ENCODE results near the gene GPR35. TPM values are rescaled to one million over a fixed set of nuclear protein-coding genes. Genes with fewer than 3 reads are reported as not detected.

Gene GPR35
- total and polyA plus RNA-seq, 10 of the 15 experiments (the other 5 are each of a cell fraction or from before 2014, with no cell fraction given): 0.14 to 1.6 (median 0.75) TPM; not detected in 3

DNA sequence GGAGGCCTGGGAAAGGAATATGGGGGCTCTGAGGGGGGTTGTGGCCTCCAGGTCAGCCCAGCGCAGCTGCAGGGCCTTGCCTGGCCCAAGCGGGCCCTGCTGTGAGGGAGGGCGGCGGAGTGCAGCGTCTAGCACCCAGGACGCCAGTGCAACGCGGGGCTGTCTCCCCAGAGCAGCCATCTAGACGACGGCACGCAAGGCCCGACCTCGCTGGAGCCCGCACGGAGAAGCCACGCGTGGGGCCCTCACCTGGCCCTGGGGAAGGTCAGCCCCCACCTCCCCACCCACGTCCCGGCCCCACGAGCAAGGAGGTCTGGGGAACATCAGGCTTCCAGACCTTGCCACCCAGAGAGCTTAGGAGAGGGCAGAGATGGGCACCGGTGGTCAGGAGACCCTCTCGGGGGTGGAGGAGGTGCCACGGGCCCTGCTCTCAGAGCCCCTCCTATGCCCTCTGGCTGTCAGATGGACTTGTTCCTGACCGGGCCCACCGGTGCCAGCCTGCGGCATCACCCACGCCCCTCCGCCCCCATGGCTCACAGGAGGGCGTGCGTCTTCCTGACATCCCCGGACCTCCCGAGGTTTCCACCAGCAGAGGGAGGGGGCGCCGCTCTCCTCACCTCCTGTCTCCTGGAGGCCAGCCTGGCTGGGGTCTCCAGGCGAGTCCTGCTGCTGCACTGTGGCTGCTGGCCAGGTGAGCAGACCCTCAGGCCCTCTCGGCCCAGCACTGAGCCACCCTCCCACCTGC lies 17.0 kb downstream of the GPR35 start (continued):
- TF ChIP-seq SUPT20H (IDR thresholded peaks at IDR 0.05; ENCODE audit: borderline replicate concordance, control insufficient read depth, low read depth, low read length) (no peak), BHLHE40 (IDR thresholded peaks at IDR 0.05; ENCODE audit: borderline replicate concordance in 1 of 2, low read depth in 2 of 2, low read length in 1 of 2) (no peak), POLR2A (IDR thresholded peaks at IDR 0.05; ENCODE audit: low read depth, low read length) (no peak), RAD51 (IDR thresholded peaks at IDR 0.05) (no peak), JUND (IDR thresholded peaks at IDR 0.05; ENCODE audit: low read depth, low read length) (no peak), ASH2L (IDR thresholded peaks at IDR 0.05; ENCODE audit: borderline replicate concordance, low read depth) (no peak)
- TF ChIP-seq, protein P1, sequence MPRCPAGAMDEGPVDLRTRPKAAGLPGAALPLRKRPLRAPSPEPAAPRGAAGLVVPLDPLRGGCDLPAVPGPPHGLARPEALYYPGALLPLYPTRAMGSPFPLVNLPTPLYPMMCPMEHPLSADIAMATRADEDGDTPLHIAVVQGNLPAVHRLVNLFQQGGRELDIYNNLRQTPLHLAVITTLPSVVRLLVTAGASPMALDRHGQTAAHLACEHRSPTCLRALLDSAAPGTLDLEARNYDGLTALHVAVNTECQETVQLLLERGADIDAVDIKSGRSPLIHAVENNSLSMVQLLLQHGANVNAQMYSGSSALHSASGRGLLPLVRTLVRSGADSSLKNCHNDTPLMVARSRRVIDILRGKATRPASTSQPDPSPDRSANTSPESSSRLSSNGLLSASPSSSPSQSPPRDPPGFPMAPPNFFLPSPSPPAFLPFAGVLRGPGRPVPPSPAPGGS (IDR thresholded peaks at IDR 0.05; ENCODE audit: borderline replicate concordance, insufficient read depth, low read depth, low read length, poor library complexity, severe bottlenecking): no peak

DNA sequence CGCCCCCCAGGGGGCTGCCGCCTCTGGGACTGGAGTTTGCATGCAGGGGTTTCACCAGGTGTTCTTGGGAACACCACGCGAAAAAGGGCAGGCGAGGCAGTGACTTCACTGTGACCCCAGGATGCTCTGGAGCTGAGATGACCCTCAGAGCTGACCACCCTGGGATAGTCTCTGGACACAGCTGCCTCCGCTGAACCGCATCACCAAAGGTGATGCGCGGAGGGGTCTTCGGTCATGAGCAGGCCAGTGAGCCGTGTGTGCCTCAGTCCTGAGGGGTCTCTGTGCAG lies 17.5 kb downstream of the GPR35 start:
- in situ Hi-C loops (cut with MboI) (no loop called here), intact Hi-C loops (cut with micrococcal nuclease; ENCODE audit: unreplicated experiment) (no loop called here)
- Histone ChIP-seq H3K9me3 (replicated peaks; ENCODE audit: control insufficient read depth, insufficient read depth, low read length) (no peaks in the 10 kb centered on the region; the same call in 2 of the 3 replicates), H3K27me3 (replicated peaks in 1 of 2; ENCODE audit: control insufficient read depth in 2 of 2, insufficient read depth in 2 of 2, low read length in 1 of 2) (no peaks in the 10 kb centered on the region; a peak in 1 of 4 replicates), H3K36me3 (ENCODE audit: control insufficient read depth in 2 of 2, insufficient read depth in 2 of 2, low read length in 1 of 2) (no peaks in the 10 kb centered on the region), H3K79me2 (ENCODE audit: control insufficient read depth, insufficient read depth, low read length) (no peaks in the 10 kb centered on the region), H3K4me2 (ENCODE audit: control insufficient read depth, insufficient read depth) (no peak overlapping the region), H3K4me1 (ENCODE audit: control insufficient read depth, insufficient read depth, low read length) (no peaks in the 10 kb centered on the region), H3K27ac (ENCODE audit: control insufficient read depth, insufficient read depth) (no peak overlapping the region), H3K4me3 (no peak overlapping the region), H2AFZ (ENCODE audit: control insufficient read depth, low read depth, low read length) (no peak overlapping the region), H3K9ac (ENCODE audit: control insufficient read depth, insufficient read depth, low read length) (no peak overlapping the region), H4K20me1 (ENCODE audit: control insufficient read depth, insufficient read depth) (no peaks in the 10 kb centered on the region)
- ATAC-seq: no peak
- no peak for FAIRE-seq
- 76% methylated on average over 11 of the region's 11 CpGs for WGBS (ENCODE audit: insufficient coverage, insufficient replicate concordance, low lambda C conversion rate, missing lambda C conversion rate)
- RAD21 ChIA-PET (ENCODE audit: unreplicated experiment): interaction anchor here (1.2 kb wide), 1 partner anchor 129 kb away, joined by 3 read pairs; no protein-coding TSS in a partner anchor
- CTCF ChIA-PET: interaction anchor here (1.0 kb wide), 1 partner anchor 129 kb away, joined by 3 read pairs; no protein-coding TSS in a partner anchor
- POLR2A ChIA-PET: no interaction called here
- no peak for DNase-seq (ENCODE audit: low read depth, low spot score)
- BruUV-seq (replicated peaks): no TSS peak
- SMC1A ChIA-PET (ENCODE audit: uncharacterized antibody, unreplicated experiment): no interaction called here
- TF ChIP-seq SREBF2 (IDR thresholded peaks at IDR 0.05; ENCODE audit: low read length) (no peak), MTA2 (IDR thresholded peaks at IDR 0.05; ENCODE audit: low read depth) (no peak), ZNF384 (IDR thresholded peaks at IDR 0.05; ENCODE audit: borderline replicate concordance, low read depth, low read length) (no peak), POU2F2 (IDR thresholded peaks at IDR 0.05; ENCODE audit: borderline replicate concordance, low read depth, low read length) (no peak), EZH2 (IDR thresholded peaks at IDR 0.05; ENCODE audit: borderline replicate concordance, control insufficient read depth, low read depth, low read length) (no peak), EGR1 (IDR thresholded peaks at IDR 0.05; ENCODE audit: borderline replicate concordance in 1 of 2, low read depth in 2 of 2, low read length in 2 of 2) (no peak)
- TF ChIP-seq, protein P2, sequence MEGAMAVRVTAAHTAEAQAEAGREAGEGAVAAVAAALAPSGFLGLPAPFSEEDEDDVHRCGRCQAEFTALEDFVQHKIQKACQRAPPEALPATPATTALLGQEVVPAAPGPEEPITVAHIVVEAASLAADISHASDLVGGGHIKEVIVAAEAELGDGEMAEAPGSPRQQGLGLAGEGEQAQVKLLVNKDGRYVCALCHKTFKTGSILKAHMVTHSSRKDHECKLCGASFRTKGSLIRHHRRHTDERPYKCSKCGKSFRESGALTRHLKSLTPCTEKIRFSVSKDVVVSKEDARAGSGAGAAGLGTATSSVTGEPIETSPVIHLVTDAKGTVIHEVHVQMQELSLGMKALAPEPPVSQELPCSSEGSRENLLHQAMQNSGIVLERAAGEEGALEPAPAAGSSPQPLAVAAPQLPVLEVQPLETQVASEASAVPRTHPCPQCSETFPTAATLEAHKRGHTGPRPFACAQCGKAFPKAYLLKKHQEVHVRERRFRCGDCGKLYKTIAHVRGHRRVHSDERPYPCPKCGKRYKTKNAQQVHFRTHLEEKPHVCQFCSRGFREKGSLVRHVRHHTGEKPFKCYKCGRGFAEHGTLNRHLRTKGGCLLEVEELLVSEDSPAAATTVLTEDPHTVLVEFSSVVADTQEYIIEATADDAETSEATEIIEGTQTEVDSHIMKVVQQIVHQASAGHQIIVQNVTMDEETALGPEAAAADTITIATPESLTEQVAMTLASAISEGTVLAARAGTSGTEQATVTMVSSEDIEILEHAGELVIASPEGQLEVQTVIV (IDR thresholded peaks at IDR 0.05; ENCODE audit: borderline replicate concordance, partially characterized antibody): no peak
- TF ChIP-seq, protein P3, sequence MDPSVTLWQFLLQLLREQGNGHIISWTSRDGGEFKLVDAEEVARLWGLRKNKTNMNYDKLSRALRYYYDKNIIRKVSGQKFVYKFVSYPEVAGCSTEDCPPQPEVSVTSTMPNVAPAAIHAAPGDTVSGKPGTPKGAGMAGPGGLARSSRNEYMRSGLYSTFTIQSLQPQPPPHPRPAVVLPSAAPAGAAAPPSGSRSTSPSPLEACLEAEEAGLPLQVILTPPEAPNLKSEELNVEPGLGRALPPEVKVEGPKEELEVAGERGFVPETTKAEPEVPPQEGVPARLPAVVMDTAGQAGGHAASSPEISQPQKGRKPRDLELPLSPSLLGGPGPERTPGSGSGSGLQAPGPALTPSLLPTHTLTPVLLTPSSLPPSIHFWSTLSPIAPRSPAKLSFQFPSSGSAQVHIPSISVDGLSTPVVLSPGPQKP (IDR thresholded peaks at IDR 0.05; ENCODE audit: low read depth, low read length): no peak
- TF ChIP-seq, protein P1 (IDR thresholded peaks at IDR 0.05; ENCODE audit: borderline replicate concordance, insufficient read depth, low read depth, low read length, poor library complexity, severe bottlenecking): no peak

Measured in GM12878 (cell line).